ENCODE measurements around the gene CANT1. TPM values are rescaled to one million over a fixed set of nuclear protein-coding genes. Genes with fewer than 3 reads are reported as not detected.

CANT1 gene
- total RNA-seq, 1 experiment from 2014 or later: 97.1 TPM

DNA sequence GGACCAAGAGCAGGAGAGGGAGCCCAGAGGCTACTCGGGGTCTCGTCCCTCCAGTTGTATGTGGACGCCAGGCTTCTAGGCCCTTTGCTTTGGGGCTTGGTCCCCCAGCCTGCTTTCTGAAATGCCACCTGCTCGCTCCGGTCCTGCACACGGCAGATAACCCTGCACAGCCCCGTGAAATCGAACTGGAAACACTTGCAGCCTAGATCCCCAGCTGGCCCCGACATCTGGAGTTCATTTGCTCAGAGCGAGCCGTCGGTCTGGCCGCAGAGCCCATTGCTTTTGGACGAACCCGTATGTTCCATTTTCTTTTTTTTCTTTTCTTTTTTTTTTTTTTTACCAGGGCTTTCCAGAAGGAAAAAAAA lies 37.3 kb upstream of the CANT1 start:
- H3K79me2 ChIP-seq (ENCODE audit: insufficient read depth, low read length): no peaks in the 10 kb centered on the region
- TF ChIP-seq CEBPB (IDR thresholded peaks at IDR 0.05; ENCODE audit: low read depth): no peak
- BruUV-seq (replicated peaks): no TSS peak
- H3K27ac ChIP-seq (ENCODE audit: low read depth, low read length): no peak overlapping the region
- RAD21 ChIA-PET (ENCODE audit: low non-redundant PET in 1 of 2, low total read pairs in 2 of 2, uncharacterized antibody in 2 of 2, unreplicated experiment in 2 of 2): no interaction called here
- CTCF ChIA-PET: no interaction called here
- H3K4me2 ChIP-seq (ENCODE audit: low read length): no peak overlapping the region
- H3K4me3 ChIP-seq (replicated peaks in 1 of 2; ENCODE audit: low read depth in 1 of 2, low read length in 2 of 2): no peak overlapping the region
- H3K9me3 ChIP-seq (ENCODE audit: control insufficient read depth in 1 of 2, insufficient read depth in 1 of 2, low read depth in 1 of 2, low read length in 2 of 2): no peaks in the 10 kb centered on the region
- no peak for ATAC-seq
- POLR2A ChIA-PET: no interaction called here
- no peak overlapping the region for H2AFZ ChIP-seq (ENCODE audit: low read depth, low read length, poor library complexity, severe bottlenecking)
- DNase-seq (ENCODE audit: low read depth, low spot score): no peak
- intact Hi-C loops (cut with micrococcal nuclease): loop anchor here (1.0 kb wide), 1 partner anchor 35 kb away; no protein-coding TSS in a partner anchor
- no peaks in the 10 kb centered on the region for H3K27me3 ChIP-seq (ENCODE audit: insufficient read depth, low read length)
- H3K9ac ChIP-seq (ENCODE audit: low read length): no peak overlapping the region
- H3K36me3 ChIP-seq (ENCODE audit: control insufficient read depth in 1 of 2, insufficient read depth in 2 of 2, low read length in 2 of 2): no peaks in the 10 kb centered on the region
- no peaks in the 10 kb centered on the region for H4K20me1 ChIP-seq (ENCODE audit: insufficient read depth)
- H3K9me2 ChIP-seq (ENCODE audit: insufficient read depth): no peaks in the 10 kb centered on the region
- H3K4me1 ChIP-seq (ENCODE audit: control insufficient read depth in 1 of 2, insufficient read depth in 2 of 2, low read length in 2 of 2): peaks cover 0 to 12% of the 10 kb centered on the region in 2 experiments; a peak in 3 of 4 replicates

DNA sequence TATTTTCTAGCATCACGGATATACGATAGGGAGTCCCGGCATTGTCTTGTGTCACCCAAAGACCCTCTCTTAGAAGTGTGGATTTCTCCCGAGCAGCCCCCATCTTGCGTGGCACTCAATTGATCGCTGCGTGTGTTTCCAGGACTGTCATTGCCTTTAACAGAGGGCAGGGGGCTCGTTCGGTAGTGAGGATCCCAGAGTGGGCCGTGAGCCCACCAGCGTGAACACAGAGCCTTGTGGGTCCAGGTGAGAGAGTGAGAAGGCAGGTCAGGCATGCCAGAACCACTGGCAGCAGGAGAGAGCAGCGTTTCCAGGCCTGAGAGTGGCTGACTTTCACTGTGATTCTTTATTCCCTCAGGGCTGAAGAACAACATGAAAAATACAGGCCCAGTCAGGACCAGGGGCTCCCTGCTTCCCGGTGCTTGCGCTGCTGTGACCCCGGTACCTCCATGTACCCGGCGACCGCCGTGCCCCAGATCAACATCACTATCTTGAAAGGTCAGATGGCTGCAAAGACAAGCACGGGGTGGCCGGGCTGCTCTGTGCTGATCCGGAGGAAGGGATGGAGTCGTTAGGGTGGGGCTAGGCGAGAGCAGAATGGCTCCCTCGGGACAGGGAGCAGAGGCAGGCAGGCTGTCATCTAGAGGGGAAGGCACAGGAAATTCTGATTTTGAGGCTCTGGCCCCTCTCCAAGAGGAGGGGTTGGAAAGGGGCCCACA lies 36.8 kb upstream of the CANT1 start:
- ATAC-seq (no peak), DNase-seq (ENCODE audit: low read depth, low spot score) (no peak)
- intact Hi-C loops (cut with micrococcal nuclease): loop anchor here (1.0 kb wide), 1 partner anchor 36 kb away; no protein-coding TSS in a partner anchor
- TF ChIP-seq, protein P1, sequence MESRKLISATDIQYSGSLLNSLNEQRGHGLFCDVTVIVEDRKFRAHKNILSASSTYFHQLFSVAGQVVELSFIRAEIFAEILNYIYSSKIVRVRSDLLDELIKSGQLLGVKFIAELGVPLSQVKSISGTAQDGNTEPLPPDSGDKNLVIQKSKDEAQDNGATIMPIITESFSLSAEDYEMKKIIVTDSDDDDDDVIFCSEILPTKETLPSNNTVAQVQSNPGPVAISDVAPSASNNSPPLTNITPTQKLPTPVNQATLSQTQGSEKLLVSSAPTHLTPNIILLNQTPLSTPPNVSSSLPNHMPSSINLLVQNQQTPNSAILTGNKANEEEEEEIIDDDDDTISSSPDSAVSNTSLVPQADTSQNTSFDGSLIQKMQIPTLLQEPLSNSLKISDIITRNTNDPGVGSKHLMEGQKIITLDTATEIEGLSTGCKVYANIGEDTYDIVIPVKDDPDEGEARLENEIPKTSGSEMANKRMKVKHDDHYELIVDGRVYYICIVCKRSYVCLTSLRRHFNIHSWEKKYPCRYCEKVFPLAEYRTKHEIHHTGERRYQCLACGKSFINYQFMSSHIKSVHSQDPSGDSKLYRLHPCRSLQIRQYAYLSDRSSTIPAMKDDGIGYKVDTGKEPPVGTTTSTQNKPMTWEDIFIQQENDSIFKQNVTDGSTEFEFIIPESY (IDR thresholded peaks at IDR 0.05; ENCODE audit: extremely low read depth, insufficient replicate concordance, low read length): no peak
- TF ChIP-seq SP1 (IDR thresholded peaks at IDR 0.05; ENCODE audit: low read depth) (no peak), JUND (IDR thresholded peaks at IDR 0.05) (no peak), POLR2A (IDR thresholded peaks at IDR 0.05; ENCODE audit: borderline replicate concordance, extremely low read depth, insufficient read depth, insufficient read length) (no peak), ELF1 (IDR thresholded peaks at IDR 0.05; ENCODE audit: borderline replicate concordance, low read depth) (no peak), CEBPB (IDR thresholded peaks at IDR 0.05; ENCODE audit: low read depth) (no peak), SRF (IDR thresholded peaks at IDR 0.05; ENCODE audit: low read depth) (no peak), ZNF274 (IDR thresholded peaks at IDR 0.05; ENCODE audit: low read depth, low read length) (no peak), POLR2AphosphoS5 (IDR thresholded peaks at IDR 0.05; ENCODE audit: low read depth, low read length) (no peak), TCF7L2 (IDR thresholded peaks at IDR 0.05; ENCODE audit: borderline replicate concordance, extremely low read depth, insufficient read depth, insufficient read length) (no peak), CBX3 (IDR thresholded peaks at IDR 0.05; ENCODE audit: low read depth) (no peak), RAD21 (IDR thresholded peaks at IDR 0.05; ENCODE audit: low read depth) (no peak)
- TF ChIP-seq, protein P2, sequence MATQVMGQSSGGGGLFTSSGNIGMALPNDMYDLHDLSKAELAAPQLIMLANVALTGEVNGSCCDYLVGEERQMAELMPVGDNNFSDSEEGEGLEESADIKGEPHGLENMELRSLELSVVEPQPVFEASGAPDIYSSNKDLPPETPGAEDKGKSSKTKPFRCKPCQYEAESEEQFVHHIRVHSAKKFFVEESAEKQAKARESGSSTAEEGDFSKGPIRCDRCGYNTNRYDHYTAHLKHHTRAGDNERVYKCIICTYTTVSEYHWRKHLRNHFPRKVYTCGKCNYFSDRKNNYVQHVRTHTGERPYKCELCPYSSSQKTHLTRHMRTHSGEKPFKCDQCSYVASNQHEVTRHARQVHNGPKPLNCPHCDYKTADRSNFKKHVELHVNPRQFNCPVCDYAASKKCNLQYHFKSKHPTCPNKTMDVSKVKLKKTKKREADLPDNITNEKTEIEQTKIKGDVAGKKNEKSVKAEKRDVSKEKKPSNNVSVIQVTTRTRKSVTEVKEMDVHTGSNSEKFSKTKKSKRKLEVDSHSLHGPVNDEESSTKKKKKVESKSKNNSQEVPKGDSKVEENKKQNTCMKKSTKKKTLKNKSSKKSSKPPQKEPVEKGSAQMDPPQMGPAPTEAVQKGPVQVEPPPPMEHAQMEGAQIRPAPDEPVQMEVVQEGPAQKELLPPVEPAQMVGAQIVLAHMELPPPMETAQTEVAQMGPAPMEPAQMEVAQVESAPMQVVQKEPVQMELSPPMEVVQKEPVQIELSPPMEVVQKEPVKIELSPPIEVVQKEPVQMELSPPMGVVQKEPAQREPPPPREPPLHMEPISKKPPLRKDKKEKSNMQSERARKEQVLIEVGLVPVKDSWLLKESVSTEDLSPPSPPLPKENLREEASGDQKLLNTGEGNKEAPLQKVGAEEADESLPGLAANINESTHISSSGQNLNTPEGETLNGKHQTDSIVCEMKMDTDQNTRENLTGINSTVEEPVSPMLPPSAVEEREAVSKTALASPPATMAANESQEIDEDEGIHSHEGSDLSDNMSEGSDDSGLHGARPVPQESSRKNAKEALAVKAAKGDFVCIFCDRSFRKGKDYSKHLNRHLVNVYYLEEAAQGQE (IDR thresholded peaks at IDR 0.05; ENCODE audit: low read depth): no peak
- ChIA-PET RAD21 (ENCODE audit: low non-redundant PET in 1 of 2, low total read pairs in 2 of 2, uncharacterized antibody in 2 of 2, unreplicated experiment in 2 of 2) (interaction anchor here (0.6 to 1.2 kb wide), 5 partner anchors 36 to 342 kb away, joined by 3 to 4 read pairs (median 3); no protein-coding TSS in a partner anchor), CTCF (interaction anchor here (0.9 to 3.2 kb wide), 21 partner anchors 10 to 663 kb away, joined by 3 to 44 read pairs (median 10); partner anchors contain the start of gene ENGASE), POLR2A (interaction anchor here (1.0 to 1.6 kb wide), 2 partner anchors 9 to 20 kb away, joined by 3 read pairs; no protein-coding TSS in a partner anchor)
- Histone ChIP-seq H3K9ac (ENCODE audit: low read length) (no peak overlapping the region), H3K4me1 (ENCODE audit: control insufficient read depth in 1 of 2, insufficient read depth in 2 of 2, low read length in 2 of 2) (peaks cover 0 to 13% of the 10 kb centered on the region in 2 experiments; a peak in 3 of 4 replicates), H3K27ac (ENCODE audit: low read depth, low read length) (no peak overlapping the region), H3K79me2 (ENCODE audit: insufficient read depth, low read length) (no peaks in the 10 kb centered on the region), H3K4me2 (ENCODE audit: low read length) (peak overlapping the region; percentile 8; the same call in 1 of the 2 replicates), H3K27me3 (ENCODE audit: insufficient read depth, low read length) (no peaks in the 10 kb centered on the region), H4K20me1 (ENCODE audit: insufficient read depth) (no peaks in the 10 kb centered on the region), H3K9me2 (ENCODE audit: insufficient read depth) (no peaks in the 10 kb centered on the region), H3K9me3 (ENCODE audit: control insufficient read depth in 1 of 2, insufficient read depth in 1 of 2, low read depth in 1 of 2, low read length in 2 of 2) (no peaks in the 10 kb centered on the region), H3K36me3 (ENCODE audit: control insufficient read depth in 1 of 2, insufficient read depth in 2 of 2, low read length in 2 of 2) (no peaks in the 10 kb centered on the region), H2AFZ (ENCODE audit: low read depth, low read length, poor library complexity, severe bottlenecking) (peak overlapping the region; percentile 72), H3K4me3 (replicated peaks in 1 of 2; ENCODE audit: low read depth in 1 of 2, low read length in 2 of 2) (no peak overlapping the region)
- no TSS peak for BruUV-seq (replicated peaks)

Measured in HCT116 (cell line).